Astrocyte of the cerebellum (primary cell): ENCODE data around the gene MASP2.
A peak's percentile ranks its signal among the peaks of the same experiment; 100 is the strongest.

ENCODE experiments used
- DNase-seq: peaks from one replicate; pipeline ENCODE4 v3.0.0-alpha.2; 2011; ENCODE audit warnings: low read depth
- H3K4me3 ChIP-seq: 2 replicates; pipeline ENCODE4 v1.5.1; 2011; ENCODE audit warnings: mild to moderate bottlenecking, low read depth, low read length, moderate library complexity
- in situ Hi-C: cut with HindIII; loops from 2 replicates; pipeline ENCODE4 v1.10.0; 2017; ENCODE audit warnings: low sequenced_read_pairs
- TF ChIP-seq, protein P1 (sequence below): IDR thresholded peaks from 2 replicates; pipeline ENCODE4 v1.5.1; 2012; ENCODE audit warnings: low read length, low read depth, moderate library complexity, mild to moderate bottlenecking; ENCODE audit errors: missing control alignments

MASP2 gene

DNA sequence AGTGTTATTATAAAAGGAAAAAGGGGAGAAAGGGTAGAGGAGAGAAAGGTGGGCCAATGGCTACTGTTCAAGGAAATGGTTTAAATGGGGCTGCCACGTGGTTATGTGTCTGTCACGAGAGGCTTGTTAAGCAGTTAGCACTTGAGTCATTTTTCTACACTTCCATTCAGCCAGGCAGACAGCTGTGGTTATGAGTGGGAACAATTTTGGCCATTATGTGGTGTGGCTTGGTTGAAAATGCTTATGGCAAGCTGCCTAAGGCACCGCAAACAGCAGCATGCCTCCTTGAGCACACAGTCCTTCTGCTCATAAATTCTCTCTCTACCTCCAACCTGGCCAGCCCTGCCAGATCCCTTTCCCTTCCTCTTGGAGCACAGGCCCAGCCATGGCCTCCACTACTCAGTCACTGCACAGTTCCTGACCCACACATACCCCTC lies 15.9 kb upstream of the MASP2 start:
- TF ChIP-seq, protein P1, sequence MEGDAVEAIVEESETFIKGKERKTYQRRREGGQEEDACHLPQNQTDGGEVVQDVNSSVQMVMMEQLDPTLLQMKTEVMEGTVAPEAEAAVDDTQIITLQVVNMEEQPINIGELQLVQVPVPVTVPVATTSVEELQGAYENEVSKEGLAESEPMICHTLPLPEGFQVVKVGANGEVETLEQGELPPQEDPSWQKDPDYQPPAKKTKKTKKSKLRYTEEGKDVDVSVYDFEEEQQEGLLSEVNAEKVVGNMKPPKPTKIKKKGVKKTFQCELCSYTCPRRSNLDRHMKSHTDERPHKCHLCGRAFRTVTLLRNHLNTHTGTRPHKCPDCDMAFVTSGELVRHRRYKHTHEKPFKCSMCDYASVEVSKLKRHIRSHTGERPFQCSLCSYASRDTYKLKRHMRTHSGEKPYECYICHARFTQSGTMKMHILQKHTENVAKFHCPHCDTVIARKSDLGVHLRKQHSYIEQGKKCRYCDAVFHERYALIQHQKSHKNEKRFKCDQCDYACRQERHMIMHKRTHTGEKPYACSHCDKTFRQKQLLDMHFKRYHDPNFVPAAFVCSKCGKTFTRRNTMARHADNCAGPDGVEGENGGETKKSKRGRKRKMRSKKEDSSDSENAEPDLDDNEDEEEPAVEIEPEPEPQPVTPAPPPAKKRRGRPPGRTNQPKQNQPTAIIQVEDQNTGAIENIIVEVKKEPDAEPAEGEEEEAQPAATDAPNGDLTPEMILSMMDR, result no peak
- in situ Hi-C loops, result loop anchor here (5.0 kb wide), 1 partner anchor 154 kb away; no protein-coding TSS in a partner anchor
- H3K4me3 ChIP-seq, result no peak overlapping the region
- peak; percentile 91 for DNase-seq

DNA sequence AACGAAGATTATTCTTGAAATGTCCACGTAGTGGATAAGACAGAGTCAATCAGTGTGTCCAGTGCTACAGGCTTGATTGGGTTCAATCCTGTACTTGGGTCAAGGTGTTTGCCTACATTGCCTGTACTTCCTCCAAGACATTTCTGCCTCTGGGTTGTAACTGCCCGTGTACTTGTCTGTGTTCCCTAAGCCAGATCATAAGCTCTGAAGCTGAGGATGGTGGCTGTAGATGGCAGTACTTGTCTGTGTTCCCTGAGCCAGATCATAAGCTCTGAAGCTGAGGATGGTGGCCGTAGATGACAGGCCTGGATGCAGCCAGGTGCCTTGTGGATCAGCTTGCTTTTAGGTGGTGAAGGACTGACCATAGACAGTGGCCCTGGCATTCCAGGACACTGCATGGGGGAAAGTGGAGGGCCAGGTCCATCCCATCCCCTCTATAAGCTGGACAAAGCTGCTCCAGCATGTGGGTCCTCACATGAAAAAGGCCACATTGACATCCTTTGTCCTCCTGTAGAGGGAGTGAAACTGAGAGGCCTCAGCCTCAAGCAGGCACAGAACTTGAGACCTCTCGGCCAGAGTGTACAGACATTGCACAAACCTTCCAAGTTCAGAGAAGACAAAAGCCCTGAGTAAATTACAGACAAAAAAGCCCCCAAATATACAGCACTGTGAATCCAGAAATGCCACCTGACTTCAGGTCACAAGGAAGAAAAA lies 14.8 kb upstream of the MASP2 start:
- TF ChIP-seq, protein P1, result no peak
- in situ Hi-C loops, result loop anchor here (5.0 kb wide), 1 partner anchor 155 kb away; no protein-coding TSS in a partner anchor
- DNase-seq, result no peak
- H3K4me3 ChIP-seq, result no peak overlapping the region

DNA sequence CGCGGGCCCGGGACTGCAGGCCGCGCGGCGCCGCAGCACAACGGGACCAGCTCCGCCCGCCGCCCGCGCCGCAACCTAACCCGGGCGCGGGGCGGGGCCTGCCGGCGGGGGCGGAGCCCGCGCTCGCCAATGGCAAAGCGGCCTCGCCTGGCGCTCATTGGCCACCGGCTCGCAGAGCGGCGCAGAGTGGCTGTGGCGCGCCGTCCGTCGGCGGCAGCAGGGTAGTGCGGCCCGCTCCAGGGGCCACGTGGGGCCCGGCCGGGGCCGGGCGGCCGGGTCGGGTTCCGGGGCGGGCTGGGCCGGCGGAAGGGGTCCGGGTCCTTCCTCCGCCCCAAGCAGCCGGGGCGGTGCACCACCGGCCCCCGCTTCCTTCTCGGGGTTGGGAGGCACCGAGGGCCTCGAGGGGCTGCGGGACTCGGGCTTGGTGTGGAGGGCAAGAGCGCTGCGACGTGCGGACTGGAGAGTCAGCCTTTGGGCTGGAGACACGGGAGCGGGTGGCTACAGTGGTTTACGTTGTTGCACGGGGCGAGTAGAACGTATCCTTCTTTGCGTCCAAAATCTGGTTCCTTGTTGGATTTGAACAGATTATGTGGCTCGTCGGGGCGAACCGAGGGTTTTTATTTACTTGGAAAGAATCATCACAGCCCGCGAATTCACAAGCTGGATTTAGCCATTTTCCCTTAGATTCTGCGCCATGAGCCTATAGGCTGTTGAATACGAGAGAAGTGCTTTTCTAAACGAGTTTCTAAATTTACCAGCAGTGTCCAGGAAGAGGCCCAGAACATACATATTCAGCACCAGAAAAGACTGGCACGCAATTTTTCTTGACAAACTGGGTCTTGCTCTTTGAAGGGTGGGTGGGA lies 13.2 kb upstream of the MASP2 start, which contains the start of gene SRM:
TSS of gene SRM (minus strand) at position 51 of the 863 bp plus-strand sequence. CDS start 75 bp downstream, outside the sequence.
- TF ChIP-seq, protein P1, result no peak
- peak; percentile 65 for DNase-seq
- peak within 1 kb of the TSS; percentile 84 for H3K4me3 ChIP-seq
- in situ Hi-C loops, result loop anchor here (5.0 kb wide), 1 partner anchor 157 kb away; no protein-coding TSS in a partner anchor

DNA sequence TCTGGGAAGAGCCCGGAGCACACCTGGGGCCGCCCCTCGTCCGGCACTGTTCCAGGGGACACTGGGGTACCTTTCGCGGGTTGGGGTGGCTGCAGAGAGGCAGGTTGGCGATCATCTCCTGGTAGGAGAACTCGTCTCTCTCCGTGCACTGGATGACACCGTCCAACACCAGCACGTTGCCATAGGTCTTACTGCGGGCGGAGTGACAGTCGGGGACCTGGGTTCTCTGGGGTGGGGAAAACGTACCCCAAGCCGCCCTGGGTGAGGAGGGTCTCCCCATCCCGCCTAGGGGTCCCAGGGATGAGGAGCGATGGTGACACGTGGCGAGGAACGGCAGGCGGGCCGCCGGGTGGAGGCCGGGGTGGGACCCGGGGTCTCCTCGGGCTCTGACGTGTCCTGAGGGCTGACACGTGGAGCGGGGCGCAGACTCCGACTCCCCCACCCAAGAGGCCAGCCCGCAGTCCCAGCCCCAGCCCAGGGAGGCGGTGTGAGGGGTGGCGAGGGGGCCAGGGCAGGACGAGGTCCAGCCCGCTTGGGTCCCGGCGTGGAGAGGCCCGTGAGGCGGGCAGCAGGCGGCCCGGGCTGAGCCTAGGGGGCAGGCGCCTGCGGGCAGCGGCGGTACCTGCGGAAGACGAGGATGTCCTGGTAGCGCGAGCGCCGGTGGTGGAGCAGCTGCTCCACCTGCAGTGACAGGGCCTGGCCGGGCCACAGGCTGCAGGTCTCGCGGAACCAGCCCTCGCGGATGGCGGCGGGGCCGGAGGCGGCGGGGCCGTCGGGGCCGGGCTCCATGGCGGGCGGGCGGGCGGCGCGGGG lies 12.3 kb upstream of the MASP2 start:
- TF ChIP-seq, protein P1, result no peak
- in situ Hi-C loops, result no loop called here
- H3K4me3 ChIP-seq, result peak overlapping the region; percentile 84
- DNase-seq, result no peak

DNA sequence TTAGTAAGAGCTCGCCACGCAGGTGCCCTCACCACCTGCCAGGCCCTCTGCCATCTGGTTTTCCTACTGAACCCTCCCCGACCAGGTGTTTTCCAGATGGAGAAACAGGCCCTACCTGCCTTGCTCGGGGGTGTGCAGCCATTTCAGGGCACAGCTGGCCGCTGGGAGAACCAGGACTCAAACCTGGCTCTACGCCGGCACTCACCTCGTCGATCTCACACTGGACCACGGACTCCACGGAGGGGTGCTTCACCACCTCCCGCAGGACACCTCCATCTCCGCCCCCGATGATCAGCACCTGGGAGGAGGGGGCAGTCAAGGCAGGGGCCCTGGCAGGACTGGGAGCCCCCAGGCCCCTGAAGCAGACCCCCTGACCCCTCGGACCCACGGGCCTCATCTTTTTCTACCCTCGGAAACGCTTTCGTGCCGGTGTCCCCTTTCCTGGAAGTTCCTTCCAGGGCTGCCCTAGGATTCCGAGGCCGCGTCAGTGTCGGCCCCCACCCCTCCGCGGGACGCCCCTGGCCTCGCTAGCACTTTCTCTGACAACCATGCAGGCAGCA lies 11.6 kb upstream of the MASP2 start:
- H3K4me3 ChIP-seq, result peak overlapping the region; percentile 84
- TF ChIP-seq, protein P1, result no peak
- DNase-seq, result no peak
- in situ Hi-C loops, result no loop called here
